Astrocyte of the spinal cord (primary cell): ENCODE measurements around the gene AMZ1.

Experiments
- DNase-seq: peaks from one replicate; pipeline ENCODE4 v3.0.0; 2011; ENCODE audit warnings: low read depth, low spot score
- H3K4me3 ChIP-seq: 2 replicates; pipeline ENCODE4 v1.5.1; 2011; ENCODE audit warnings: low read depth, mild to moderate bottlenecking, low read length, moderate library complexity
- CTCF ChIP-seq: IDR thresholded peaks from 2 replicates; pipeline ENCODE4 v1.5.1; 2012; ENCODE audit warnings: low read depth, mild to moderate bottlenecking, low read length, inconsistent platforms
- in situ Hi-C: cut with HindIII; loops from 2 replicates; pipeline ENCODE4 v1.10.0; 2017; ENCODE audit warnings: low sequenced_read_pairs

AMZ1 gene

DNA sequence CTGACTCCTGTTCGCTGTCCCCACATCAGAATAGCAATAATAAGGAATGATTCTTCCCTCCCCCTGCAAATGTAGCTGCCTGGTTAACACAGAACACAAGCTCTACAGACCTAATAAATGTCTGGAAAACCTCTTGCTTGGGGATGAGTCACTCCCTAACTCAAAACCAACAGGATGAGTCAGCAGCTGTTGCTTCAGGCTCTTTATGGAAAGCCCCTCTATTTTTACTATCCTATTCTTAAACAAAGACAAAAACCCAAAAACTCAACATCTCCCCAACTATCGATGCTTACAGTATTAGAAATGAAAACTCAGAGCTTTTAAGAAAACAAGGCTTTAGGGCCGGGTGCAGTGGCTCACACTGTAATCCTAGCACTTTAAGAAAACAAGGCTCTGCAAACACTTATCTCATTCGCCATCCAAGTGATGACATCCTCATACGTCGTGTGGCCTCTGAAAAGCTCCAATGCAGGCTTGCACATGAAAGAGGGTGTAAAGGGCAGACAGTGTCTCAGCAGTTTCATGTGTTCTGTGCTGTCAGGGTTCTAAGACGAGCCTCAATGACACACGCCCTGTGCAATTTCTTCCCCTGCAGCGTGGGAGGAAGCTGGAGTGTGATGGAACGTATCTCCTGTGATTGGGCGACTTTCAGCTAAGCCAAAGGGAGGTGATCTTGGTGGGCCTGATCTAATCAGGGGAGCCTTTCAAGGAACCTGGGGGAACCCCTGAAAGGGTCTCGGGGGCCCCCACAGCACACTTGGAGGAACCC is 70.1 kb downstream of the AMZ1 start:
- H3K4me3 ChIP-seq: no peak overlapping the region
- peak; percentile 99 for DNase-seq
- no peak for TF ChIP-seq CTCF

GRCh38 chr7:2758673-2759616 is 70.9 kb downstream of the AMZ1 start:
- DNase-seq: no peak
- no peak overlapping the region for H3K4me3 ChIP-seq
- in situ Hi-C loops: no loop called here
- TF ChIP-seq CTCF: no peak

More for the DNA sequence above, 70.1 kb downstream of the AMZ1 start:
- in situ Hi-C loops: no loop called here

DNA sequence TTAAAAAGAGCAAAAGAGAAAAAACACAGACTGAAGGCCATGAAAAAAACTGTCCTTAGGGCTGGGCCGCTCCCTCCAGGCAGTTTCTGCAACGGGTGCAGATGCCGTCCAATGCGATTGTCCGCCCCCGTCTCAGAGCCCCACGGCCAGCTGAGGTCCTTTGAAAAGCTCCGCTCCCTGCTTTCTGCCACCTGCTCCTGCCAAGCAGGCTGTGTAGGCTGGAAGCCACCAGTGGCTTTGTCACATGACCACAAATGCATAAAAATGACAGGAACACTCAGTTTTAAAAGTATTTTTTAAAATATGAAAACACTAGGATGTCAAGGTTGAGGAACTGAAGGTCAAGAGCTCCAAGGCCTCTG is 71.7 kb downstream of the AMZ1 start:
- no peak overlapping the region for H3K4me3 ChIP-seq
- in situ Hi-C loops: no loop called here
- TF ChIP-seq CTCF: no peak
- no peak for DNase-seq

- peak; percentile 43 for DNase-seq
- peak; percentile 55 for TF ChIP-seq CTCF
- no peak overlapping the region for H3K4me3 ChIP-seq
- in situ Hi-C loops: no loop called here
Observed at GRCh38 chr7:2760098-2760889, 72.3 kb downstream of the AMZ1 start.

GRCh38 chr7:2761131-2761624 is 73.2 kb downstream of the AMZ1 start:
- in situ Hi-C loops: no loop called here
- no peak for TF ChIP-seq CTCF
- no peak overlapping the region for H3K4me3 ChIP-seq
- DNase-seq: no peak
